Measurements from ENCODE around the gene PCSK4.

GRCh38 chr19:1495051-1495798, 5.1 kb upstream of the PCSK4 start:
- TF ChIP-seq POLR2A (IDR thresholded peaks at IDR 0.05; ENCODE audit: low read depth, low read length) (no peak), POLR2AphosphoS5 (IDR thresholded peaks at IDR 0.05; ENCODE audit: low read depth, low read length) (no peak)

Measured in GM12892 (cell line).